PC-3 (cell line): ENCODE data around the gene PRRX2. TPM values are rescaled to one million over a fixed set of nuclear protein-coding genes. Genes with fewer than 3 reads are reported as not detected.
"Not testable (repeated sequence)": the region's sequence is repeated elsewhere in the genome, so short reads cannot be mapped to it uniquely, and the experiment has no call there.

ENCODE experiments used
- ATAC-seq: fragments of 200-7000 bp; cut with Tn5 transposase; 2 replicates; pipeline ENCODE4 v1.9.1; 2020; ENCODE audit warnings: mild to moderate bottlenecking, moderate library complexity
- BruUV-seq: library from RNA; stranded (reverse); fragments of 400-500 nt; replicated peaks from 2 replicates; lab custom pipeline; 2021; lab: Mats Ljungman, UMichigan
- CTCF ChIA-PET: fragments of 300-600 bp; sonication (Branson Sonifier 250); formaldehyde crosslinking; loops from one replicate; lab custom pipeline; 2022; ENCODE audit warnings: antibody characterized with exemption; lab: Charles Lee
- POLR2A ChIA-PET: fragments of 300-600 bp; sonication (Branson Sonifier 250); formaldehyde crosslinking; loops from one replicate; lab custom pipeline; 2022; ENCODE audit warnings: antibody characterized with exemption; ENCODE audit not compliant: unreplicated experiment; lab: Charles Lee
- DNase-seq: peaks from one replicate; pipeline ENCODE4 v3.0.0-alpha.2; 2015
- H2AFZ ChIP-seq: fragments of 300-600 bp; sonication (generic); 2 replicates; pipeline ENCODE4 v1.6.0; 2016; ENCODE audit warnings: antibody characterized with exemption, low read length
- H3F3A ChIP-seq: fragments of 300-600 bp; sonication (generic); one replicate; pipeline ENCODE4 v1.6.0; 2017; ENCODE audit warnings: antibody characterized with exemption, low read length, control low read depth, mild to moderate bottlenecking; ENCODE audit not compliant: unreplicated experiment
- H3K27ac ChIP-seq: fragments of 300-600 bp; sonication (generic); 2 replicates; pipeline ENCODE4 v1.5.1; 2016; ENCODE audit warnings: mild to moderate bottlenecking, low read length
- H3K27me3 ChIP-seq: fragments of 300-600 bp; sonication (generic); 2 replicates; pipeline ENCODE4 v1.6.1; 2016; ENCODE audit warnings: low read length, mixed read lengths
- H3K36me3 ChIP-seq: fragments of 300-600 bp; sonication (generic); 2 replicates; pipeline ENCODE4 v1.6.1; 2016; ENCODE audit warnings: low read depth, mixed run types, low read length, mixed read lengths
- H3K4me1 ChIP-seq: fragments of 300-600 bp; sonication (generic); 2 replicates; pipeline ENCODE4 v1.5.1; 2016; ENCODE audit warnings: low read length; ENCODE audit not compliant: insufficient read depth
- H3K4me2 ChIP-seq: fragments of 300-600 bp; sonication (generic); 2 replicates; pipeline ENCODE4 v1.6.0; 2016; ENCODE audit warnings: low read length
- H3K4me3 ChIP-seq: fragments of 300-600 bp; sonication (generic); 2 replicates; pipeline ENCODE4 v1.5.1; 2016; ENCODE audit warnings: mild to moderate bottlenecking, low read length, mixed read lengths
- H3K79me2 ChIP-seq: fragments of 300-600 bp; sonication (generic); 2 replicates; pipeline ENCODE4 v1.6.1; 2017; ENCODE audit warnings: low read length, mixed read lengths
- H3K9ac ChIP-seq: fragments of 300-600 bp; sonication (generic); 2 replicates; pipeline ENCODE4 v1.6.0; 2016; ENCODE audit warnings: mild to moderate bottlenecking, low read length
- H3K9me2 ChIP-seq: fragments of 300-600 bp; sonication (generic); replicated peaks from 2 replicates; pipeline ENCODE4 v1.6.1; 2016; ENCODE audit warnings: mixed run types, low read length, mixed read lengths
- H3K9me3 ChIP-seq: fragments of 300-600 bp; sonication (generic); 2 replicates; pipeline ENCODE4 v1.6.1; 2016; ENCODE audit warnings: low read length, mixed read lengths
- H4K20me1 ChIP-seq: fragments of 300-600 bp; sonication (generic); 2 replicates; pipeline ENCODE4 v1.6.1; 2016; ENCODE audit warnings: low read length, mixed read lengths
- EZH2 ChIP-seq: fragments of 300-600 bp; sonication (generic); IDR thresholded peaks from one replicate; pipeline ENCODE4 v1.6.1; 2017; ENCODE audit warnings: antibody characterized with exemption, mild to moderate bottlenecking, low read length; ENCODE audit not compliant: unreplicated experiment
- EZH2phosphoT487 ChIP-seq: fragments of 300-600 bp; sonication (generic); IDR thresholded peaks from 2 replicates; pipeline ENCODE4 v1.6.1; 2018; ENCODE audit warnings: mild to moderate bottlenecking, antibody characterized with exemption, low read length, borderline replicate concordance
- intact Hi-C: fragments of 100-400 bp; cut with micrococcal nuclease; formaldehyde crosslinking; loops from 2 replicates; pipeline ENCODE4 v1.9.0; 2023
- total RNA-seq: library from RNA; depleted of rRNA; stranded (reverse); fragments of >200 nt; gene quantifications from 2 replicates; pipeline ENCODE4 v1.2.3, GENCODE V29; 2014
- TF ChIP-seq, protein P1 (sequence below): fragments of 300-600 bp; sonication (generic); conservative IDR thresholded peaks from 2 replicates; pipeline ENCODE4 v1.5.1; 2017; ENCODE audit warnings: antibody characterized with exemption, low read depth, mild to moderate bottlenecking, low read length

The PRRX2 gene
- total RNA-seq, 1 experiment from 2014 or later: 0.47 TPM

DNA sequence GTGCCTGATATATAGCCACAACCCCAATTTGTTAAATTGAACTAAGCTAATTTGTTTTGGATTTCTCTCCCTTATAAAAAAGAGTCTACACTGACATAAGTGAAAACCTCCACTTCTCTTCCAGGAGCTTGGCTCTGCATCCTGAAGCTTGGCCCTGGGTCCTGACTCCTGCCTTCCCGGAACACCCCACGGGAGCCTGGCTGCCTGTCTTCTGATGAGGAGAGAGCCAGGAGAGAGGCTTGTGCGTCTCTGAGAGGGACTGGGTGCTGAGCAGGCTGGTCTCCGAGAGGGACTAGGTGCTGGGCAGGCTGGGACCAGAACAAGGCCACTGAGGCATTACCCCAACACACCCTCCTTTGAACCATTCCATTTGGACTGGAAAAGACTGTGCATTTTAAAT is 93.9 kb downstream of the PRRX2 start:
- Histone ChIP-seq H3K27me3 (no peaks in the 10 kb centered on the region), H3K27ac (no peak overlapping the region), H3K4me3 (no peak overlapping the region), H3F3A (no peaks in the 10 kb centered on the region), H3K4me1 (peaks cover 20% of the 10 kb centered on the region), H3K79me2 (no peaks in the 10 kb centered on the region), H4K20me1 (no peaks in the 10 kb centered on the region), H3K9me2 (no peaks in the 10 kb centered on the region), H3K9ac (no peak overlapping the region), H2AFZ (no peak overlapping the region), H3K9me3 (no peaks in the 10 kb centered on the region), H3K36me3 (no peaks in the 10 kb centered on the region), H3K4me2 (no peak overlapping the region)
- intact Hi-C loops: no loop called here
- BruUV-seq: no TSS peak
- ATAC-seq (no peak), DNase-seq (no peak)
- ChIA-PET POLR2A (interaction anchor here (0.6 kb wide), 1 partner anchor 332 kb away, joined by 23 read pairs; no protein-coding TSS in a partner anchor), CTCF (no interaction called here)
- TF ChIP-seq EZH2phosphoT487 (no peak), EZH2 (no peak)
- TF ChIP-seq, protein P1, sequence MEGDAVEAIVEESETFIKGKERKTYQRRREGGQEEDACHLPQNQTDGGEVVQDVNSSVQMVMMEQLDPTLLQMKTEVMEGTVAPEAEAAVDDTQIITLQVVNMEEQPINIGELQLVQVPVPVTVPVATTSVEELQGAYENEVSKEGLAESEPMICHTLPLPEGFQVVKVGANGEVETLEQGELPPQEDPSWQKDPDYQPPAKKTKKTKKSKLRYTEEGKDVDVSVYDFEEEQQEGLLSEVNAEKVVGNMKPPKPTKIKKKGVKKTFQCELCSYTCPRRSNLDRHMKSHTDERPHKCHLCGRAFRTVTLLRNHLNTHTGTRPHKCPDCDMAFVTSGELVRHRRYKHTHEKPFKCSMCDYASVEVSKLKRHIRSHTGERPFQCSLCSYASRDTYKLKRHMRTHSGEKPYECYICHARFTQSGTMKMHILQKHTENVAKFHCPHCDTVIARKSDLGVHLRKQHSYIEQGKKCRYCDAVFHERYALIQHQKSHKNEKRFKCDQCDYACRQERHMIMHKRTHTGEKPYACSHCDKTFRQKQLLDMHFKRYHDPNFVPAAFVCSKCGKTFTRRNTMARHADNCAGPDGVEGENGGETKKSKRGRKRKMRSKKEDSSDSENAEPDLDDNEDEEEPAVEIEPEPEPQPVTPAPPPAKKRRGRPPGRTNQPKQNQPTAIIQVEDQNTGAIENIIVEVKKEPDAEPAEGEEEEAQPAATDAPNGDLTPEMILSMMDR: no peak

DNA sequence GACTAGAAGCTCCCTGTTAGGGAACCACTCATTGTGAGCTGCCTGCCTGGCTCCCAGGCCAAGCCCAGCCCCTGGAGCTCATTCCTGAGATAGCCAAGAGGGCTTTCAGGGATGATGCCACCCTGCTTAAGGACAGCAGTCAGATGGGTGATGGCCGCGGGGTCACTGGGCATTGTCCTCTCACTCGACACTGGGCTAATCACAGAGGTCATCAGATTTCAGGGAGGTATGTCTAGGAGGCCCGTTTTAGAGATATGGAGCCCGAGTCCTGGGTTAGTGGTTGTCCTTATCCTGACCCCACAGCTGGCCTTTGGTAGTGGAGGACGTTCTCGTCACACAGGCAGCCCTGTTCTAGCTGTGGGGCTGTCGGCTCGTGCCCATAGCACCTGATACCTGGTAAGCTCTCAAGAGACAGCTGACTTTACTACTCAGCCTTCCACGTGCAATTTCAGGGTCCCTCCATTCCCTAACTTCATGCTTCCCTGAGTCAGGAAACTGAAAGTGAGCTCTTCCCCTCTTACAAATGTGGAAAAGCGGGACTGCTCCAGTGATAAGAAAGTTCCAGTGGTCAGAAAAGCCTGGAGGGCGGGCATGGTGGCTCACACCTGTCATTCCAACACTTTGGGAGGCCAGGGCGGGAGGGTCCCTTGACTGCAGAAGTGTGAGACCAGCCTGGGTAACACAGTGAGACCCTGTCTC is 94.5 kb downstream of the PRRX2 start:
- TF ChIP-seq, protein P1: no peak
- Histone ChIP-seq H3K4me2 (no peak overlapping the region), H2AFZ (no peak overlapping the region), H3K9ac (no peak overlapping the region), H4K20me1 (no peaks in the 10 kb centered on the region), H3K27ac (no peak overlapping the region), H3K27me3 (no peaks in the 10 kb centered on the region), H3K4me1 (peaks cover 20% of the 10 kb centered on the region), H3K36me3 (no peaks in the 10 kb centered on the region), H3K9me2 (no peaks in the 10 kb centered on the region), H3K4me3 (no peak overlapping the region), H3K9me3 (no peaks in the 10 kb centered on the region), H3F3A (no peaks in the 10 kb centered on the region), H3K79me2 (no peaks in the 10 kb centered on the region)
- no peak for ATAC-seq
- ChIA-PET CTCF (no interaction called here), POLR2A (interaction anchor here (0.6 kb wide), 1 partner anchor 332 kb away, joined by 23 read pairs; no protein-coding TSS in a partner anchor)
- no TSS peak for BruUV-seq
- intact Hi-C loops: no loop called here
- no peak for DNase-seq

DNA sequence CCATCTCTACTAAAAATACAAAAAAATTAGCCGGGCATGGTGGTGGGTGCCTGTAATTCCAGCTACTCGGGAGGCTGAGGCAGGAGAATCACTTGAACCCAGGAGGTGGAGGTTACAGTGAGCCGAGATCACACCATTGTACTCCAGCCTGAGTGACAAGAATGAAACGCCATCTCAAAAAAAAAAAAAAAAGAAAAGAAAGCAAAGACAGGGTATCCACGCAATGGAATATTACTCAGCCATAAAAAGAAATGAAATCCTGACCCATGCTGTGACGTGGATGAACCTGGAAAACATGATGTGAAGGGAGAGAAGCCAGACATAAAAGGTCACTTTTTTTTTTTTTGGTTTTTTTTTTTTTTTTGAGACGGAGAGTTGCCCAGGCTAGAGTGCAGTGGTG is 95.3 kb downstream of the PRRX2 start:
- H3K27ac ChIP-seq, BruUV-seq, H3F3A ChIP-seq, H3K79me2 ChIP-seq, intact Hi-C loops, DNase-seq, H3K36me3 ChIP-seq, H2AFZ ChIP-seq, H3K4me3 ChIP-seq, H3K27me3 ChIP-seq, H3K9ac ChIP-seq, H3K9me2 ChIP-seq, ATAC-seq, CTCF ChIA-PET, POLR2A ChIA-PET, H3K4me2 ChIP-seq, H4K20me1 ChIP-seq, H3K9me3 ChIP-seq: not testable (repeated sequence)
- peaks cover 20% of the 10 kb centered on the region for H3K4me1 ChIP-seq
